NT2/D1 (cell line): ENCODE results near the gene SERPINB1.
"Not testable (repeated sequence)": the region's sequence is repeated elsewhere in the genome, so short reads cannot be mapped to it uniquely, and the experiment has no call there.

Experiments
- DNase-seq: peaks from one replicate; pipeline ENCODE4 v3.0.0-alpha.2; 2011; ENCODE audit warnings: low read depth, low spot score
- H3K27me3 ChIP-seq: 2 replicates; pipeline ENCODE4 v1.6.0; 2011; ENCODE audit warnings: mild to moderate bottlenecking; ENCODE audit not compliant: insufficient read length, insufficient read depth
- H3K36me3 ChIP-seq: 2 replicates; pipeline ENCODE4 v1.6.1; 2011; ENCODE audit warnings: mild to moderate bottlenecking, low read length, mixed read lengths; ENCODE audit not compliant: insufficient read depth, insufficient read length
- H3K4me1 ChIP-seq: 2 replicates; pipeline ENCODE4 v1.5.1; 2011; ENCODE audit not compliant: insufficient read depth, insufficient read length
- H3K4me3 ChIP-seq: 2 replicates; pipeline ENCODE4 v1.5.1; 2011; ENCODE audit warnings: low read depth; ENCODE audit not compliant: insufficient read length
- H3K9ac ChIP-seq: 2 replicates; pipeline ENCODE4 v1.6.0; 2011; ENCODE audit warnings: low read depth; ENCODE audit not compliant: insufficient read length
- H3K9me3 ChIP-seq: 2 replicates; pipeline ENCODE4 v1.5.1; 2011; ENCODE audit warnings: mild to moderate bottlenecking, low read length; ENCODE audit not compliant: insufficient read depth
- SUZ12 ChIP-seq: IDR thresholded peaks from 2 replicates; pipeline ENCODE4 v1.6.1; 2011; ENCODE audit not compliant: insufficient read length, insufficient read depth; ENCODE audit errors: extremely low read depth
- YY1 ChIP-seq: IDR thresholded peaks from 2 replicates; pipeline ENCODE4 v1.6.1; 2011; ENCODE audit not compliant: insufficient read length, insufficient read depth
- ZNF274 ChIP-seq: IDR thresholded peaks from 2 replicates; pipeline ENCODE4 v1.6.1; 2011; ENCODE audit warnings: mild to moderate bottlenecking, low read depth, low read length

SERPINB1 gene

DNA sequence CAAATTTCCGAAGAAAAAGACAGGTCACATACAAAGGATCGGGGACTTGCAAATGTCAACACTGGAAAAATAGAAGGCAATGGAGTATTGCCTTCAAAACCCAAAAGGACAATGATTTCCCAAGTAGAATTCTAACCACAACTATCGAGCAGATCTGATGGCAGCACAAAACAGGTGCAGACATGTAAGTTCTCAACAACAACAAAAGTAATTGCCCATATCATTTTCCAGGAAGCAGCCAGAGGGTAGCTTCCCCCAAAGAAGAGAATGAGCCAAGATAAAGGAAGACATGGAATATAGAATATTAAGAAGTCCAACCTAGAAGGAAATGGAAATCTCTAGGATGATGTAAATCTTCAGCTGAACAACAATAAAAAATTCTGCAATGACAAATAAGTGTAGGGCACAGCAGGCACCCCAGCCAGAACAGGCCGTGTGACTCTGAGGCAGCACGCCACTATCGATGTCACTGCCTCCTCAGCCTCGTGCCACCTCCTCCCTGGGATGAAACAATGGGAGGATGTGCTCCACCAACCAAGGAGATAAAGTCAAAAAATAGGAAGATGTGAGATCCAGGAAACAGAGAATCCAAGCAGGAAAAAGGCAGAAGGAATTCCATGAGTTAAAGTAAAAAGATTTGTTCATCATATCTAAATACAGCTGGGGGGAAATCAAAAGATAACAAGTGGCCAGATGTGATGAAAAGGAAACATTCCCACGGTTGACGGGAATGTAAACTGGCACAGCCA lies 34.1 kb downstream of the SERPINB1 start:
- no peaks in the 10 kb centered on the region for H3K4me1 ChIP-seq
- no peak for DNase-seq
- H3K9ac ChIP-seq: no peak overlapping the region
- H3K36me3 ChIP-seq: no peaks in the 10 kb centered on the region
- H3K9me3 ChIP-seq: no peaks in the 10 kb centered on the region
- TF ChIP-seq ZNF274 (no peak), SUZ12 (no peak), YY1 (no peak)
- H3K4me3 ChIP-seq: no peak overlapping the region
- H3K27me3 ChIP-seq: no peaks in the 10 kb centered on the region

GRCh38 chr6:2806644-2807043 lies 35.0 kb downstream of the SERPINB1 start:
- H3K27me3 ChIP-seq: no peaks in the 10 kb centered on the region
- H3K4me3 ChIP-seq: no peak overlapping the region
- no peak overlapping the region for H3K9ac ChIP-seq
- DNase-seq: no peak
- no peaks in the 10 kb centered on the region for H3K9me3 ChIP-seq
- no peaks in the 10 kb centered on the region for H3K36me3 ChIP-seq
- H3K4me1 ChIP-seq: no peaks in the 10 kb centered on the region
- no peak for TF ChIP-seq ZNF274
- no peak for TF ChIP-seq YY1
- TF ChIP-seq SUZ12: no peak

DNA sequence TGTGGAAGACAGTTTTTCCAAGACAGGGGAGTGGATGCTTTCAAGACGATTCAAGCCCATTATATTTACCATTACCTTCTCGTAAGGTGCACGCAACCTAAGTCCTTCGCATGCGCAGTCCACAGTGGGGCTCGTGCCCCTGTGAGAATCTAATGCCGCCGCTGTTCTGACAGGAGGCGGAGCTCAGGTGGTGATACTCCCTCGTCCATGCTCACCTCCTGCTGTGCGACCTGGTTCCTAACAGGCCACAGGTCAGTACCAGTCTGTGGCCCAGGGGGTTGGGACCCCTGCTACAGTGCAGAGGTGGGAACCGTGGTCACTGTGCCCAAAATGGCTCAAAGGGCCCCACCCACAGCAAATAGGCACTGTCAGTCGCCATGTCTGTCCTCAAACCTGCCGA lies 36.6 kb downstream of the SERPINB1 start:
- no peak for TF ChIP-seq YY1
- no peaks in the 10 kb centered on the region for H3K9me3 ChIP-seq
- no peak overlapping the region for H3K4me3 ChIP-seq

GRCh38 chr6:2804516-2804915 lies 37.1 kb downstream of the SERPINB1 start:
- no peak overlapping the region for H3K4me3 ChIP-seq
- H3K4me1 ChIP-seq: peaks cover 2% of the 10 kb centered on the region
- H3K27me3 ChIP-seq: no peaks in the 10 kb centered on the region
- TF ChIP-seq ZNF274: no peak
- no peak for TF ChIP-seq YY1
- TF ChIP-seq SUZ12: no peak
- H3K9me3 ChIP-seq: no peaks in the 10 kb centered on the region
- no peak for DNase-seq
- no peak overlapping the region for H3K9ac ChIP-seq
- H3K36me3 ChIP-seq: no peaks in the 10 kb centered on the region

More for the DNA sequence above, 36.6 kb downstream of the SERPINB1 start:
- no peaks in the 10 kb centered on the region for H3K27me3 ChIP-seq
- no peak overlapping the region for H3K9ac ChIP-seq
- H3K36me3 ChIP-seq: no peaks in the 10 kb centered on the region
- H3K4me1 ChIP-seq: peaks cover under 1% of the 10 kb centered on the region
- DNase-seq: no peak

- Histone ChIP-seq H3K9ac (no peak overlapping the region), H3K27me3 (no peaks in the 10 kb centered on the region), H3K4me1 (peaks cover 2% of the 10 kb centered on the region), H3K9me3 (no peaks in the 10 kb centered on the region), H3K36me3 (no peaks in the 10 kb centered on the region), H3K4me3 (no peak overlapping the region)
- DNase-seq: no peak
- TF ChIP-seq SUZ12 (no peak), ZNF274 (no peak), YY1 (no peak)
Measured at GRCh38 chr6:2803731-2804429, 37.8 kb downstream of the SERPINB1 start.

GRCh38 chr6:2802521-2803060 lies 39.1 kb downstream of the SERPINB1 start:
- DNase-seq: no peak
- peaks cover 4% of the 10 kb centered on the region for H3K4me1 ChIP-seq
- no peak overlapping the region for H3K4me3 ChIP-seq
- TF ChIP-seq SUZ12: no peak
- no peak for TF ChIP-seq ZNF274
- TF ChIP-seq YY1: no peak
- no peaks in the 10 kb centered on the region for H3K9me3 ChIP-seq
- H3K36me3 ChIP-seq: no peaks in the 10 kb centered on the region
- H3K27me3 ChIP-seq: no peaks in the 10 kb centered on the region
- no peak overlapping the region for H3K9ac ChIP-seq

DNA sequence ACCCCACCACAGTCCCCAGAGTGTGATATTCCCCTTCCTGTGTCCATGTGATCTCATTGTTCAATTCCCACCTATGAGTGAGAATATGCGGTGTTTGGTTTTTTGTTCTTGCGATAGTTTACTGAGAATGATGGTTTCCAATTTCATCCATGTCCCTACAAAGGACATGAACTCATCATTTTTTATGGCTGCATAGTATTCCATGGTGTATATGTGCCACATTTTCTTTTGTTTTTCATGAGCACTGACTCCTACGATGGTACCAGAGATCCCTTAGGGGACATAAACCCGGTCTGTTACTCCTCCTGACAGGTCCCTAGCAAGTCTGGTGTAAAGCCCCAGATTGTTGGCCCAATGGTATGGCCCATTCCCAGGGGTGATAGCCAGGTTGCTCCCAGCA lies 40.0 kb downstream of the SERPINB1 start:
- not testable (repeated sequence) for H3K27me3 ChIP-seq, H3K36me3 ChIP-seq, H3K9ac ChIP-seq, H3K4me1 ChIP-seq, DNase-seq, H3K4me3 ChIP-seq, H3K9me3 ChIP-seq
